Fibroblast of upper back skin (primary cell): ENCODE data around the gene MNX1.

Experiments used
- DNase-seq: peaks from one replicate; pipeline ENCODE4 v3.0.0-alpha.2; 2013

The MNX1 gene

DNA sequence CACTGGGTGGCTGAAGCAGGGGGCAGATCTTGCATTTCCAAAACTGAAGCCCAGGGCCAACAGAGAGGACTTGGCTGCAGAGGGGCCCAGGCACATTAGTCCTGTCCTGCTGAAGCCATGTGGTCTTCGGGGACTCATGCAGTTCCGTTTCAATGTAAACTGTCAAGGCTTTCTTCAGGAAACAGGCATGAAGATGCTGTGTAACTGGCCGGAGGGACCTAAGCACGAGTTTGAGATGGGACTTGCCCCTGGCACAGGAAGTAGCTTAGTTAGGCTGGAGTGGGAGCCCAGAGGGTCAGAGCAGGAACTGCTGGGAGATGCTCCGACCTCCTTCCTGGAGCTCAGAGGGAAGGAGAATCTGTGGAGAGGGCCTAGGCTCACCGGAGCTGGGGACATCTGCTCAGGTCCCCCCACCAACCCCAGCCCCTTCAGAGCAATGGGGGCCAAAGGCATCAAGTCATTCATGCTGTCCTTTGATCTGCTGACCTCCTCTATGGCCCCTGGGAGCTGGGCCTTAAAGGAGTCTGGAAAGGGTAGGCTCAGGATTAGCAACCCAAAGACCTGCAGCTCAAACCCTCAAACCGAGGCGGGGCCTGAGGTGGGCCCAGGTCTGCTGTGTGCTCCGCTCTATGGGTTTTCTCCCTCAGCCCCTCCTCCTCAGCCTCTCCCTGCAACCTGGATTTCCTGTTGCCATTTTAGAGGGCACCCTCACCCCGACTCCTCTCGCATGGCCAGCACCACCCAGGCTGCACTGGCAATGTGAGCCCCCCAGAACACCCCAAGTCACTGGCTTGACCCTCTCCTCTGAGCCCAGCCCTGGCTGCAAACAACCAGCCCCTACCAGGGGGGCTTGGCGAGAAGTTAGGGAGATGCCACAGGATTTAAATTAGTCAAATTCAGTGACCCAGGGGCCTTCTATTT lies 4.4 kb upstream of the MNX1 start:
- DNase-seq, result no peak

DNA sequence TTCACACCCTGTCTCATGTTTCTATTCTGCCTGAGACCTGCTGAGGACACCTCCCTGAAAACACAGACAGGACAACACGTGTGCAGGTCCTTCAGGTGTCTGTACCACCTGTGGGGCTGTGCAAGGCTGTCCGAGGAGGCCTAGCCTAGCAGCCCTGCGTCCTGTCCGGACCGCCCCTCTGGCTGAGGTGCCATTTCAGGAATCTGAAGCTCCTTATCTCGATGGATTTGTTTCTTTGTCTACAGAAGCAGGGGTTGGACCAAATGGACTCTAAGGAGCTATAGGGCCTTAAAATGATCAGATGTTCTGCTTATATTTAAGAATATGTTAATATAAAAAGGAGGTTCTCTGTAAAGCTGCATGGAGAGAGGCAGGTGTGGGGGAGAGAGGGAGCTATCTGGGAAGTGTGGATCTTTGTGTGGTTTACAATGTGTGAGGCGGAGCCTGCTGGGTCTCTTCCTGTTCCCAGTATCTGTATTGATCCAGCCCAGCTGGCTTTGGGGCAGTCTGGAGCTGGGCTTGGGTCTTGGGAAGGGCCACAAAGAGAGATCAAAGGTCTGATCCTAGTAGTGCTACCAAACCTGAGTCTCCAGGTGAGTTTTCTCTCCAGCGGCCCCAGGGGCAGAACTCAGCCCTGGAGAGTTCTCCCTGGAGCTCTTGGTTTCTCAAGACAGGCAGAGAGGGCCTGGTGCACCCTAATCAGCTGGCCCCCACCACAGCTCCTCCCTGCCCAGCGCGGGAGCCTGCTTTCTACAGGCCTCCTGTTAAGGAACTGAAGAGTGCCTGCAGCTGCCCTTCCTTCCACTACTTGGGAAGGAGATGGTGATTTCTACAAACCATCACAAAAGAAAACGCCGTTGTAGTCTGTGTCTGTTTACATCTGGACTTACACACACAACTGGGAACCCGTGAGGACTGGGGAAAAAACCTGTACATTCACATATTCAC lies 3.4 kb upstream of the MNX1 start:
- no peak for DNase-seq

DNA sequence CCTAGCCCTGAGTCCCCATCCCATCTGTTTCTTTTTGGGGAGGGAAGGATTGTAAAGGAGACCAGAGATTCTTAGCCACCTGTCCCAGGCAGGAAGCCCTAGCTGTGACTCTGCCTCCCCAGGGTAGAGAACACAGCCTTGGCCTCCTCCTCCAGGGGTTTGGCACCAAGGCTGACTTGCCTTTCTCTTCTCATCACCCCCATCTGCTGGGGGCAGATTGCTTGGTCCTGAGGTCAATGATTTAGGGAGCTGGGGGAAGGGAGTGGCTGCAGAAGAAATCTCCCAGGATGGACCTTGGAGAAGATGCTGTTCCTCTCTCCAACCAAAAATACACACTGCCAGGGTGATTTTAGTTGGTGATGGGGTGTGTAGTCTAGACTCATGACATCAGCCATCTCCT lies 2.6 kb upstream of the MNX1 start:
- no peak for DNase-seq

DNA sequence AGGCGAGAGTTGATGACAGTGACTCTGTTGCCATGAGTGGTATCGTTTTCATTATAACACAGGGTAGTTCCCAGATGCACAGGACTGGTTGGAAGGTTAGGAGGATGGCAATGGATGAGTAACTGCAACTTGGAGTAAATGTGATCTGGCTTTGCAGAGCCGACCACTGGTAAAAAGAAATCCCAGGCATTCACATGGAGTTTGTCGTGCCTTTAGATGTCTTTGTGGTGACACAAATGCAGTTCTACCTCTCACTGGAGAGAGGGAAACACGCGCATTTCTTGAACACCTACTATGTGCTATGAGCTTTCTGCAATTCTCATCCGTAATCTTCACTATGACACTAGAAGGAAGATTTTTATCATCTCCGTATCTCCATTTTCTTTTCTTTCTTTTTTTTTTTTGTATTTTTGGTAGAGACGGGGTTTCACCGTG lies 1.7 kb upstream of the MNX1 start:
- no peak for DNase-seq

DNA sequence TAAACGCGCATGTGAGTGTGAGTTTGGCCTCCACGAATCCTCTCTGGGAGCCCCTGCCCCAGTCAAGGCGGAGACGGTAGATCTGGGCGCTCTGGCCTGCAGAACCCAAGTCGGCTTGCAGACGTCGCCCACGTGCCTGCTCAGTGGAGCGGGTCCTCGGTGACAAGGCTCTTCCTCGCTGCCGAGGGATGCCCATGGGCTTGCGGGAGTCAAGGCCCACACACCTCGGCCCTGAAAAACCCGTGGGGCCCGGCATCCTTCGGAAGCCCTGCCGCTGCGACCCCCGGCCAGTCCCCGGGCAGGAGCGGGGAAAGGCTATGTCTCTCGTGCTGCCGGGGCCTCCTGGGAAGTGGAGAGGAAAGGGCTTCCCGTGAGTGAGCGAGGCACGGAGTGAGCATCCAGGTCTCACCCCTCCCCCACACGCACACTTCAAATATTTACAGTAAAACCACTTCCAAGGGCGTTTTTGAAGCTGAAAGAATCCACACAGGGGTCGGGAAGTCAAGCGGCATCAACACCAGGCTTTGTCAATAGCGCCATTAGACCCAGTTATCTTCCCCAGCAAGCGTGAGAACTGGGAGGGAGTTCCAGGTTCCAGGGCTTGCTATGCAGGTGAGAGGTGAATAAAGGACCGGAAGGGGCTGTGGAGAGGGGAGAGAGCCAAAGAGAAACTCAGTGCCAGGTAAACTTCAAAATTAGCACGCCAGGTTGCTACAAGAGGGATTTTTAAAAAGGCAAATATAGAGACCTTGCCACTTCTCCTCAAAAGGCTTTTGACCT lies 1.1 kb upstream of the MNX1 start:
- no peak for DNase-seq

DNA sequence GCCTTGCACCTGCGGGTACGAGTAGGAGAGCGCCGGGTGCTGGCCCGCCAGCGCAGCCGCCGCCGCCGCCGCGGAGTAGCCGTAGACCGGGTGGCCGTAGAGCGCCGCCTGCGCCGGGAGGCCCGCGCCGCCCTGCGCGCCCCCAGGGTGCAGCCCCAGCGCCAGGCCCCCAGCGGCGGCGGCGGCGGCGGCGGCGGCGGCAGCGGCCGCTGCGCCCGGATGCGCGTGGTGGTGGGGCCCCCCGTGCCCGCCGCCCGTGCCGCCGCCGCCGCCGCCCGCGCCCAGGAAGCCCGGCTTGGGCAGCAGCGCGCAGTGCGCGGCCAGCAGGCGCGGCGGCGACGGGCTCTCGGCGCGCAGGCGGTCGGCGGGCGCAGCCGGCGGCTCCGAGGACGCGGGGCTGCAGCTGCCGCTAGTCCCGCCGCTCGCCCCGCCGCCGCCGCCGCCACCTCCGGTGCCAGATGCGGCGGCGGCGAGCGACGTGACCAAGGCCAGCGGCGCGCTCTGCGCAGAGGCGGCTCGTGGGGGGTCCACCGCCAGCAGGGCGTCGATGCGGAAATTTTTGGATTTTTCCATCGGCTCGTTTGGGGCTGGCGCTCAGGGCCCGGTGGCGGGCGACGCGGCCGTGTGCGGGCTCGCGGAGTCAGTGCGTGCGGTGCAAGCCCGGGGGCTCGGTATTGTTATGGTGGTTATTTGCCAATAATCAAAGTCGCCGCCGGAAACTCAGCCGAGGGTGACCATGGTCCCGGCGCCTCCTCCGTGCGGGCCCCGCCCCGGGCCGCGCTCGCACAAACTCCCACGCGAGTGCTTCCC lies 480 bp downstream of the MNX1 start:
- DNase-seq, result no peak

DNA sequence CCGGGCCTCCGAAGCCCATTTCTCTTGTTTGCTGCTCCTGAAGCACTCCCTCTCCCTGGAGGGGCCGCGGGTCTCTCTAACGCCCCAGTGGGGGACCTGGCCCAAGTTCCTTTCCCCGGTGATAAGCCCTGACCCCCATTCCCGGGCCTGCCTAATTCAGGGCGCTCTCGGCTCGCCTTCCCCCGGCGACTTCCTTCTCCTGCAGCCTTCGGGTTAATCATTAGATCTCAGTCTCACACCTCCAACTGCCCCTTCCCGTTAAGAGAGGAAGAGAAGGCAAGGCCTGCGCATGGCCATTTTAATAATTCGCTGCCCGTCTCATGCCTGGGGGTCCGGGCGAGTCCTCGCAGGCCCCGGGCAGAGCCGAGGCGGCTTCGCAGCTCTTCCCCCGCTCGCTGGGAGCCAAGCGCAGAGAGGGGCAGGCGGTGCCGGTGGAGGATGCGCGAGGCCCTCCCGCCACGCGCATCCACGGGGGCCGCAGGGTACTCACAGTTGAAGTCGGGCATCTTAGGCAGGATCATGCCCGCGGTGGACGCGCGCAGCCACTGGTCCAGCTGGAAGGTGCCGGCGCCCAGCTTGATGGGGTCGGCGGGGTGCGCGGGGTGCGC lies 1.2 kb downstream of the MNX1 start:
- no peak for DNase-seq

DNA sequence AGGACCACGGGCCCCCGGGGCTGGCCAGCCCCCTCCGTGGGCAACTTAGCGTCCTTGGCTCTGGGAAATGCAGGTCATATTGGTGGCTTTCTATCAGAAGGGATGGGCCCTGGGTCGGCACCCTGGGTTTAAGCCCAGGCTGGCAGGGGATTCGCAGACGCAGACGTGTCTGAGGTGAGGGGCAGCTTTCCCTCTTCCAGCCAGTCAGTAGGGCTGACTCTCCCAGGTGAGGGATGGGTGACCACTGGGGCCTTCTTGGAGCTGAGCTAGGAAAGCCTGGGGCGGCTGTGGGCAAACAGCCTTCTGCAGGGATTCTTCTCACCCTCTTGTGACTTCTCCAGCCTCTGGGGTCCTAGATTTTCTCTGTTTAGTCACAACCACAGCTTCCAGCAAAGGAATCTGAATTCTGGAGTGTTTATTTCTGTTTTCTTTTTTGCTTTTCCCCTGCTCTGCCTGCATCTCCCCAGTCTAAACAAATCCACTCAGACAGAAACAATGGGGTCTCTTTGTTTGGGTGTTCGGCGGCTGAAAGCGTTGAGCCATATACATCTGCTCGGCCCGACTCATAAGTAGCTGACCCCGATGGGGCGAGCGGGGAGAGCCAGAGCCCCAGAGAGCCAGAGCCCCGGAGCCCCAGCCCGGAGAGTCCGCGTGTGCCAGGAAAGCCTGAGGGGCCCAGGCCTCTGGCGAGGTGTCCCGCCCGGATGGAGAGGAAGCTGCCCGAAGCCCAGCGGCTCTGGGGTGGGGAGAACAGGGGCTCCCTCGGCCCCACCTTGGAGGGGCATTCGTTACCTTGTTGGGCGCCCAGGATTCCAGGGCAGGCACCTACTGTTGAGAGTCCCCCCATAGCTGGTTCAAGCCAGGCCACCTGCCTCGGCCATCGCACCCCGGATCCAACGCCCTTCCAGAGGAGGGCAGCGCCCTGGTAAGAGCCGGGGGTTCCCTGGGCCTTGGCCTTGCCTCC lies 2.0 kb downstream of the MNX1 start:
- DNase-seq, result no peak

DNA sequence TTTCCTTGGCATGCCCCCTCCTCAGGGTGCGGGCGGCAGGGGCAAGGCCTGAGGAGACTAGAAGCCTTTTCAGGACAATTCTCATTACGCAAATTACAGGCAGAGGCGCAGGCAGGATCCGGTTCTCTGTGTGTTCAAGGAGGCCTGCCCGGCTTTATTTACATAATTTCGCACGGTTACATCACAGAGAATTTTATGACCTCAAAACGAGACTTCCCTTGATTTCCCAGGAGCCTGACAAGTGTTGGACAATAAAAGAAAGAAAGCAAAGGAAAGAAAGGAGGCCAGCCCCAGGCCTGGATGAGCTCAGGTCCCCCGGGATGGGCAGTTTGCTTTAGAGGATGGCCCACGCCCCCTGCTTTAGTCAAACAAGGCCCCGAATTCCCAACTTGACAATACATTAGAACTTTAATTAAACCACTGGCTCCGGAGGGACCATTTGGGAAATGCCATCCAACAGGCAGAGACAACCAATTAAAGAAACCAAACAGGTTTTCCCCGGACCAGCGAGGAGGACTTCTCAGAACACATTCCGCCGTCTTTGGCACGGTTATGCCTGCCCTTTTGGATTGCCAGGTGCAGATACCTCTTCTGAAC lies 2.9 kb downstream of the MNX1 start:
- no peak for DNase-seq

DNA sequence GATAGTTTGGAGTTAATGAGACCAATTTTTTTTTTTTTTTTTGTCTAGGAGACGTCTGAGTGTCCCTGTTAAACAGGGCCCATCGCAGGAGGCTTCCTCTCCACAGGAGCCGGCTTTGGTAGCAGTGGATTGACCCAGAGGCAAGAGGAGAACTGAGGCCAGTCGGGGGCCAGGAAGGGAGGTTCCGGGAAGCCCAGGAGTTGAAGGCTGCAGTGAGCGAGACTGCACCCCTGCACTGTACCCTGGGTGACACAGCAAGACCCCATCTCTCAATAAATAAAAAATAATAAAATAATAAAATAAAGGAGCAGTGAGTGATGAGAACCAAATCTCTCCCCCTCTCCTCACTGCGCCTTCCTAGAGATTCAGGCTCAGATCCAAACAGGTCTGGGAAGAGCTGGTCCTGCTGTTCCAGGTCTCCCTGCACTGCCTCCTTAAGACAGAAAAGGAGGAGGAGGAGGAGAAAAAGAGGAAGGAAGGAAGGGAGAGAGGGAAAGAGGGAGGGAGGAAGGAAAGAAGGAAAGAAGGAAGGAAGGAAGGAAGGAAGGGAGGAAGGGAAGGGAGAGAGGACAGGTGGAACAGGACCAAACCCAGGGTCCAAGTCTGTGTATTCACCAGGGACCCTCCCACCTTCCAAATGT lies 3.5 kb downstream of the MNX1 start:
- DNase-seq, result no peak

DNA sequence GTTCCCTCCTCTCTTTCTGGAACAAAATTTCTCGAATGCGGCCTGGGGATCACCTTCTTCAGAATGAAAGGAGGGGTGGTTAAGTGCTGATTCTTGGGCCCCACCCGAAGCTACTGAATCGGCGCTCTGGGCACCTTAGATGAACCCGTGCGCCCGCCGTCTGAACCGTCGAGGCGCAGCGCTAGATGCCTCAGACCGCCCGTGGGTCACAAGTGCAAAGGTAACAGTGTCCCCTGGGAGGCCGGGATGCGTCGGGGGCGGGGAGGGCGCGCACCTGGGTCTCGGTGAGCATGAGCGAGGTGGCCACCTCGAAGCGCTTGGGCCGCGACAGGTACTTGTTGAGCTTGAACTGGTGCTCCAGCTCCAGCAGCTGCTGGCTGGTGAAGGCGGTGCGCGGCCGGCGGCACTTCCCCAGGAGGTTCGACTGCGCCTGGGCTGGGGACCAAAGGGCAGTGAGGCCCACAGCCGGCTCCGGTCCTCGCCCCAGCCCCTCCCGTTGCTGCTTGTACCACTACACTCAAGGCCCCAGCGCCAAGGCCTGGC lies 4.2 kb downstream of the MNX1 start:
- no peak for DNase-seq

DNA sequence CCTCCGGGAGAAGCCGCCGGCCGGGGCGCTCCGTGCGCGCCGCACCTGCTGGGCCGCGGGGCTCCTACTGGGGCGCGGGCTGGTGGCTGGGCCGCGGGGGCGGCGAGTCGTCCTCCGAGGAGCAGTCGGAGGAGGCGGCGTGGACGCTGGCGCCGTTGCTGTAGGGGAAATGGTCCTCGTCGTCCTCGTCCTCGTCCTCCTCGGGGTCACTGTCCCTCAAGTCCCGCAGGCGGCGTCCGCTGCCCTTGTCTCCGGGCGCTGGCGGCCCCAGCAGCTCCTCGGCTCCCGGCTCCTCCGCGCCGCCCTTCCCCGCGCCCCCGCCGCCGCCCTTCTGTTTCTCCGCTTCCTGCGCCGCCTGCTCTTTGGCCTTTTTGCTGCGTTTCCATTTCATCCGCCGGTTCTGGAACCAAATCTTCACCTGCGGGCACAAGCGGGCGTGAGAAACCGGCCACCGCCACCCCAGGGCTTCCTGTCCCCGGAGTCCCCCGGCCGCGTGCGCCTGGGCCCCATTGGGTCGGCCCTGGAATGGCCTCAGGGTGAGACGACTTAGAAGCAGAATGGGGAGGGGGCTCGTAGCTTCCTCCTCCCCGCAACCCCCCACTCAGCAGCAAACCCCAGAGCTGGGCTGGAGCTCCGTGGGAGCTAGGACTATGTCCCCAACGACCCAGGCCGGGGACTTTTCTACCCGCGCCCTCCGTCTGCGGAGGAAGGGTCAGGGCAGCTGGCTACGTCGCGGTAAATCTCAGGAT lies 4.8 kb downstream of the MNX1 start:
- no peak for DNase-seq

DNA sequence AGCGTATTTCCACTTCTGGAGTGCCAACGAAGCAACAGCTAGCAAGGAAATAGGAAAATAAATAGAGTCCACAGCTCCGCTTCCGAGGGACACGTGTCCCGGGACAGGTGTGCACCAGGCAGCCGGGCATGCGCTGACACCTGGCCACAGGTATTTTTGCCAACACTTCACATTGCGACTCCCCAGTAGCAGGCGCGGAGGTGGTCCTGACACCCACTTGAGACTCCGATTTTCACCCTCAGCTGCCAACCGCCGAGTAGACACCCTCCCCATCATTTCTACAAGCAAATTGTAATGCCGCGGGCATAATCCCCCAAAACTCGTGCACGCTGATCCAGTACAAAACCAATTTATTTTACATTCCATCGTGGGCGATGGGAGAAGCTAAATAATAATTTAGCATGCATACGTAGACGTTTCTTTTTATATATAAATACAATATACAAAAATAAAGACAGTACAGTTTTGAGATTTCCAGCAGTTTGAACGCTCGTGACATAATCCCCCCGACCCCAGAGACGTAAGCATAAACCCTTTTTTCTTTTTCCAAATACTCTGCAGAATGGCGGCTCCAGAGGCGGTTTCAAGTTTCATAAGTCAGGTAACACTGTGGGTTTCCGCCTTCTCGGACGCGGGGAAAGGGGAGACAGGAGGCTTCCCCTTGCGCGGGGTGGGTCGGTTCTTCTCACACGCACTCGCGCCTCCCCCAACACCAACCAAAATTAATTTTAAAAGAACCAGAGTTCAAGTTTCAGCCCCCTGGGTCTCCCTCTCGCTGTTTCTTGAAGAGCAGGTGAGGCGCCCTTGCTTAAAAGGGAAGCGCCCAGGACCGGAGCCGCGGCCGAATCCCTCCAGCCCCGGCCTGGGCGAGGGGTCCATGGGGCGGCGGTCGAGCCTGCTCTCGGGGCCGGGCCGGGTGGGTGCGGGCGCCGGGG lies 5.7 kb downstream of the MNX1 start:
- DNase-seq, result no peak

DNA sequence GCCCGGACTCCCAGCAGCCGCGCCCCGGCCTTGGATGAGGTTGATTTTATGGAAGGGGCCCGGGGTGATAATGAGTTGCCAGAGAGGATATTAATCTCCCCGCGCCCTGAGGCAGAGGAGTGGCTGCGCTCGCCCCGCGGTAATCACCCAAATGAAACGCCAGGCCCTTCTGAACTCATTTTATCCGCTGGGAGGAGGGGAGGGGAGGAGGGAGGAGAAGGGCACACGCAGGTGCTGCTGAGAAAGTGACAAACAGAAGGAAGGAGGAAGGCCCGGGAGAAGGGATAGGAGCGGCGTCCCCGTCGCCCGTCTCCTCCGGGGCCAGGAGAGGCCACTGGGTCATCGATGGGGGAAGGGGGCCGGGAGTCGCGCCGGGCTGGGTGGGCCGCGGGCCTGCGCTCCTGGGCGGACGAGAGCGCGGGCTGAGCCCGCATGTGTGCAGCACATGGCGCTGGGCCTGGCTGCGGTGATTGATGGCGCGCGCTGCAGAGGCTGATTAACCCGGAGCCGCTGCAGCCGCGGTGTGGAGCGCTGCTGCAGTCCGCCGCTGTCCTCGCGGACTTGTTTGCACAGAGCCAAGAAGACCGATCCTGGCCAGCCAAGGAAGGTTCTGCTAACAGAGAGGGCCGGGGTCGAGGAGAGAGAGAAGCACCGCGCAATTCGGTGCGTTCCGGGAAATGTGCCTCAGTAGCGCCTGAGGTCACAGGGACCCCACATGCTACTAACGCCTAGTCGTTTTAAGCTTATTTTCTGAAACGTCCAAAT lies 6.5 kb downstream of the MNX1 start:
- DNase-seq, result peak; percentile 8

DNA sequence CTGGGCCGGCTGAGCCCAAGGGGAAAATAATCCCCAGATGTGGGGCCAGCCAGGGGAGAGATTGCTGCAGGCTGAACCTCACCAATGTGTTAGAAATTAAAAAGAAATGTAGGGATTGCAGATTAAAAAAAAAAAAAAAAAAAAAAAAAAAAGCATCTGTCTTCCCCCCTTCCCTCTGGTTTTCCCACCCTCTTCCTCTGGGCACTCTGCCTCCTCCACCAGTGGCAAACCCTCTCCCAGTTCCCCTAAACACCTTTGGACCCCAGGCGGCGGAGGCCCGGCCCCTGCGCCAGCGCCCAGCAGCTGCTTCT lies 7.1 kb downstream of the MNX1 start:
- DNase-seq, result no peak

DNA sequence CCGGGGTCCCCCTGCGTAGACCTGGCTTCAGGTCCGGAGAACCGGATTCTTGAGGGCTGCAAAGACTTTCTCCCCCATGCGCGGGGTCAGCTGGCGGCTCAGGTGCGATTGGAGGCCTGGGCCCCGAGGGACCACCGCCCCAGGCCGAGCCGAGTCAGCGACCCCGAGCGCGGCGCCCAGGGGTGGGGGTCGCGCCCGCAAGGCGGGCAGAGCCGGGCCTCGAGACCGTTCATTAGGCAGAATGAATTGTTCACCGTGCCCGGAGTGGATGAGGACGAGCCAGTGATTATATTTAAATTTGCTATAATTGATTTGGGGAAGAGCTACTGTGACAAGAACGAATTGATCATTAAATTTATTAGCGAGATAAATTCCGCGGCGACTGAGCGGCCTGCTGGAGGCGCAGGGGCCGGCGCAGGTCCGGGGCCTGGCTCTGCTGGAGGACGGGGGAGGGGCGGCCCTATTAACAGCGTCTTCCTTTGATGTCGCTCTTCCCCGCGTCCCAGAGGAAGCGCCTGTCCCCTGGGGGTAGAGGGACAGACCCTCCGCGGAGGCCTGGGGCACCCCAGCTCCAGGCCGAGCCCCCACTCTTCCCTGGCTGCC lies 7.5 kb downstream of the MNX1 start:
- no peak for DNase-seq
